GM18907 (cell line): ENCODE measurements around the gene ITCH.
A peak's percentile ranks its signal among the peaks of the same experiment; 100 is the strongest.
"Not testable (repeated sequence)": the region's sequence is repeated elsewhere in the genome, so short reads cannot be mapped to it uniquely, and the experiment has no call there.

ENCODE experiments used
- ATAC-seq: cut with Tn5 transposase; IDR thresholded peaks from one replicate; pipeline ENCODE4 v1.9.1; 2021; ENCODE audit warnings: mild to moderate bottlenecking, moderate library complexity; ENCODE audit not compliant: unreplicated experiment

The ITCH gene

GRCh38 chr20:34375977-34376430 is 12.9 kb downstream of the ITCH start:
- ATAC-seq = no peak

- peak; percentile 79 for ATAC-seq
These were observed 14.2 kb downstream of the ITCH start for GRCh38 chr20:34377072-34377847.

GRCh38 chr20:34382174-34382573 is 19.1 kb downstream of the ITCH start:
- no peak for ATAC-seq

GRCh38 chr20:34382877-34383455 is 19.9 kb downstream of the ITCH start:
- ATAC-seq = not testable (repeated sequence)

- no peak for ATAC-seq
These were observed 22.4 kb downstream of the ITCH start for GRCh38 chr20:34385464-34385863.

GRCh38 chr20:34388000-34388399 is 24.9 kb downstream of the ITCH start:
- ATAC-seq = no peak

GRCh38 chr20:34388678-34389077 is 25.6 kb downstream of the ITCH start:
- ATAC-seq = no peak

- ATAC-seq = no peak
These were observed 26.3 kb downstream of the ITCH start for GRCh38 chr20:34389206-34389953.

- ATAC-seq = no peak
These were observed 27.0 kb downstream of the ITCH start for GRCh38 chr20:34389954-34390555.

- no peak for ATAC-seq
These were observed 33.3 kb downstream of the ITCH start for GRCh38 chr20:34396408-34396807.

- no peak for ATAC-seq
These were observed 34.0 kb downstream of the ITCH start for GRCh38 chr20:34397096-34397495.

- not testable (repeated sequence) for ATAC-seq
These were observed 37.7 kb downstream of the ITCH start for GRCh38 chr20:34400776-34401175.

GRCh38 chr20:34401741-34402455 is 38.8 kb downstream of the ITCH start:
- no peak for ATAC-seq

- no peak for ATAC-seq
These were observed 39.4 kb downstream of the ITCH start for GRCh38 chr20:34402461-34402860.

- no peak for ATAC-seq
These were observed 40.2 kb downstream of the ITCH start for GRCh38 chr20:34403063-34403827.

GRCh38 chr20:34403908-34404307 is 40.8 kb downstream of the ITCH start:
- ATAC-seq = no peak

- ATAC-seq = no peak
These were observed 41.7 kb downstream of the ITCH start for GRCh38 chr20:34404803-34405202.

GRCh38 chr20:34405247-34405651 is 42.2 kb downstream of the ITCH start:
- ATAC-seq = peak; percentile 50

- ATAC-seq = not testable (repeated sequence)
These were observed 42.9 kb downstream of the ITCH start for GRCh38 chr20:34405942-34406341.

- ATAC-seq = no peak
These were observed 44.9 kb downstream of the ITCH start for GRCh38 chr20:34407962-34408474.
